IPS DF 6.9 (cell line): ENCODE data around the gene ATG2A.
"Not testable (repeated sequence)": the region's sequence is repeated elsewhere in the genome, so short reads cannot be mapped to it uniquely, and the experiment has no call there.

Experiments used
- DNase-seq: peaks from one replicate; pipeline ENCODE4 v3.0.0-alpha.2; 2013; ENCODE audit warnings: low read depth, low spot score
- H3K27ac ChIP-seq: one replicate; pipeline ENCODE4 v1.5.1; 2013; ENCODE audit warnings: low read length, control low read depth
- H3K27me3 ChIP-seq: 2 replicates; pipeline ENCODE4 v1.6.1; 2013; ENCODE audit warnings: mild to moderate bottlenecking, low read length; ENCODE audit not compliant: control insufficient read depth, insufficient read depth
- H3K36me3 ChIP-seq: 2 replicates; pipeline ENCODE4 v1.6.1; 2013; ENCODE audit warnings: low read length; ENCODE audit not compliant: control insufficient read depth, insufficient read depth
- H3K4me1 ChIP-seq: 2 replicates; pipeline ENCODE4 v1.6.1; 2013; ENCODE audit warnings: low read length; ENCODE audit not compliant: control insufficient read depth, insufficient read depth
- H3K4me3 ChIP-seq: 2 replicates; pipeline ENCODE4 v1.5.1; 2013; ENCODE audit warnings: mild to moderate bottlenecking, low read length
- H3K9me3 ChIP-seq: 2 replicates; pipeline ENCODE4 v1.6.1; 2013; ENCODE audit warnings: low read length, inconsistent platforms; ENCODE audit not compliant: control insufficient read depth, insufficient read depth
- WGBS: extraction: QIAGEN DNeasy Blood & Tissue Kit; methylation state at CpG from one replicate; pipeline ENCODE4 v1.1.7; 2013; ENCODE audit warnings: mixed read lengths, missing lambda C conversion rate; ENCODE audit not compliant: insufficient read length, insufficient coverage; 5-methylcytosine and 5-hydroxymethylcytosine counted together

ATG2A gene

GRCh38 chr11:64848826-64849597, 68.0 kb downstream of the ATG2A start:
- Histone ChIP-seq H3K4me3 (no peak overlapping the region), H3K4me1 (peaks cover 2% of the 10 kb centered on the region), H3K9me3 (no peaks in the 10 kb centered on the region), H3K27me3 (no peaks in the 10 kb centered on the region), H3K36me3 (no peaks in the 10 kb centered on the region), H3K27ac (no peak overlapping the region)
- no CpG with 5 or more reads among the region's 16 CpGs for WGBS
- no peak for DNase-seq

- DNase-seq = no peak
- Histone ChIP-seq H3K9me3 (no peaks in the 10 kb centered on the region), H3K36me3 (no peaks in the 10 kb centered on the region), H3K4me1 (peaks cover 3% of the 10 kb centered on the region), H3K27me3 (no peaks in the 10 kb centered on the region), H3K27ac (no peak overlapping the region), H3K4me3 (no peak overlapping the region)
- no CpG with 5 or more reads among the region's 6 CpGs for WGBS
Observed at GRCh38 chr11:64848214-64848825, 68.7 kb downstream of the ATG2A start.

GRCh38 chr11:64846998-64847666, 69.9 kb downstream of the ATG2A start:
- Histone ChIP-seq H3K27ac (no peak overlapping the region), H3K4me1 (peaks cover 7% of the 10 kb centered on the region), H3K27me3 (no peaks in the 10 kb centered on the region), H3K9me3 (no peaks in the 10 kb centered on the region), H3K36me3 (no peaks in the 10 kb centered on the region), H3K4me3 (no peak overlapping the region)
- WGBS = no CpG with 5 or more reads among the region's 13 CpGs
- peak; percentile 89 for DNase-seq

- not testable (repeated sequence) for H3K27me3 ChIP-seq, H3K4me1 ChIP-seq, H3K36me3 ChIP-seq, H3K4me3 ChIP-seq, H3K27ac ChIP-seq, DNase-seq, H3K9me3 ChIP-seq
- no CpG with 5 or more reads among the region's 8 CpGs for WGBS
Observed at GRCh38 chr11:64845776-64846129, 71.3 kb downstream of the ATG2A start.

GRCh38 chr11:64845129-64845775, 71.8 kb downstream of the ATG2A start:
- Histone ChIP-seq H3K36me3 (no peaks in the 10 kb centered on the region; the same call in 1 of the 2 replicates), H3K27me3 (no peaks in the 10 kb centered on the region), H3K4me3 (peak overlapping the region; percentile 93; the same call in 1 of the 2 replicates), H3K9me3 (no peaks in the 10 kb centered on the region), H3K4me1 (peaks cover 7% of the 10 kb centered on the region), H3K27ac (no peak overlapping the region)
- no peak for DNase-seq
- no CpG with 5 or more reads among the region's 9 CpGs for WGBS
